Colonic mucosa (tissue), 4 donors: ENCODE measurements around the gene GPRC6A. TPM values are rescaled to one million over a fixed set of nuclear protein-coding genes. Genes with fewer than 3 reads are reported as not detected.

Experiments
- DNase-seq: peaks from one replicate; pipeline ENCODE4 v3.0.0-alpha.2; 2020
- H3K27ac ChIP-seq: fragments of 200-600 bp; one replicate; pipeline ENCODE4 v1.8.0; 2021
- H3K27me3 ChIP-seq: fragments of 200-600 bp; one replicate; pipeline ENCODE4 v1.8.0; 2021
- H3K36me3 ChIP-seq: fragments of 200-600 bp; one replicate; pipeline ENCODE4 v1.8.0; 2021
- H3K4me1 ChIP-seq: fragments of 200-600 bp; one replicate; pipeline ENCODE4 v1.8.0; 2021; ENCODE audit warnings: mild to moderate bottlenecking
- H3K4me3 ChIP-seq: fragments of 200-600 bp; one replicate; pipeline ENCODE4 v1.8.0; 2021
- H3K9ac ChIP-seq, 2 donors: one replicate each; pipeline ENCODE4 v1.7.0; 2013; ENCODE audit warnings: control low read depth in 2 of 2, low read depth in 2 of 2, low read length in 2 of 2
- H3K9me3 ChIP-seq: fragments of 200-600 bp; one replicate; pipeline ENCODE4 v1.8.0; 2021
- CTCF ChIP-seq: fragments of 200-600 bp; IDR thresholded peaks from one replicate; pipeline ENCODE4 v1.8.0; 2022; ENCODE audit warnings: antibody characterized with exemption, mild to moderate bottlenecking
- intact Hi-C: fragments of 100-400 bp; cut with DNase I; formaldehyde crosslinking; loops from one replicate; pipeline ENCODE4 v1.14.1; 2022
- total RNA-seq, 2 donors: library from RNA; stranded (reverse); fragmentation: NEBNext Ultra II Directional in 1 of 2; extraction: Animal tissue kit (Norgen Biotek cat#: 25700) in 1 of 2; gene quantifications; one replicate each; pipeline ENCODE4 v1.2.1, GENCODE V29; 2021
- donor health status: healthy.
- donor health status: DM: no; HTN: no; CAD: no.
- donor health status: DM: no; HTN: no; CAD: no.

The GPRC6A gene
- total RNA-seq, 2 donors from 2014 or later = 0.11 to 0.17 TPM

GRCh38 chr6:116783852-116784251 is 45.0 kb downstream of the GPRC6A start:
- Histone ChIP-seq H3K27ac (no peak overlapping the region), H3K27me3 (no peaks in the 10 kb centered on the region), H3K9me3 (no peaks in the 10 kb centered on the region), H3K36me3 (no peaks in the 10 kb centered on the region), H3K9ac (no peak overlapping the region), H3K4me1 (no peaks in the 10 kb centered on the region), H3K4me3 (no peak overlapping the region)
- intact Hi-C loops = loop anchor here (5.0 to 10.0 kb wide), 2 partner anchors 63 to 181 kb away; no protein-coding TSS in a partner anchor
- TF ChIP-seq CTCF = no peak
- no peak for DNase-seq

- Histone ChIP-seq H3K9ac (no peak overlapping the region), H3K9me3 (no peaks in the 10 kb centered on the region), H3K36me3 (no peaks in the 10 kb centered on the region), H3K27me3 (no peaks in the 10 kb centered on the region), H3K27ac (no peak overlapping the region), H3K4me1 (no peaks in the 10 kb centered on the region), H3K4me3 (no peak overlapping the region)
- DNase-seq = no peak
- no peak for TF ChIP-seq CTCF
- intact Hi-C loops = loop anchor here (5.0 to 10.0 kb wide), 2 partner anchors 68 to 185 kb away; no protein-coding TSS in a partner anchor
Observed at GRCh38 chr6:116779573-116780164, 49.2 kb downstream of the GPRC6A start.

GRCh38 chr6:116773886-116774285 is 55.0 kb downstream of the GPRC6A start:
- Histone ChIP-seq H3K27ac (no peak overlapping the region), H3K9me3 (no peaks in the 10 kb centered on the region), H3K27me3 (no peaks in the 10 kb centered on the region), H3K4me1 (no peaks in the 10 kb centered on the region), H3K9ac (no peak overlapping the region), H3K36me3 (no peaks in the 10 kb centered on the region), H3K4me3 (no peak overlapping the region)
- no peak for TF ChIP-seq CTCF
- intact Hi-C loops = no loop called here
- DNase-seq = no peak

GRCh38 chr6:116772450-116772849 is 56.4 kb downstream of the GPRC6A start:
- Histone ChIP-seq H3K27ac (no peak overlapping the region), H3K9me3 (no peaks in the 10 kb centered on the region), H3K4me1 (no peaks in the 10 kb centered on the region), H3K9ac (no peak overlapping the region), H3K4me3 (no peak overlapping the region), H3K36me3 (no peaks in the 10 kb centered on the region), H3K27me3 (peaks cover under 1% of the 10 kb centered on the region)
- intact Hi-C loops = no loop called here
- no peak for TF ChIP-seq CTCF
- DNase-seq = no peak

- TF ChIP-seq CTCF = no peak
- peaks cover 32% of the 10 kb centered on the region for H3K27me3 ChIP-seq
Observed at GRCh38 chr6:116767715-116768114, 61.2 kb downstream of the GPRC6A start.

More at GRCh38 chr6:116767715-116768114, 61.2 kb downstream of the GPRC6A start:
- no peak for DNase-seq
- H3K27ac ChIP-seq = no peak overlapping the region
- H3K4me1 ChIP-seq = no peaks in the 10 kb centered on the region
- H3K4me3 ChIP-seq = no peak overlapping the region
- H3K9me3 ChIP-seq = no peaks in the 10 kb centered on the region
- H3K36me3 ChIP-seq = no peaks in the 10 kb centered on the region
- intact Hi-C loops = no loop called here
- no peak overlapping the region for H3K9ac ChIP-seq
